Medulla oblongata (tissue), 1 donor: ENCODE data around the gene LRRC55.
"Not testable (repeated sequence)": the region's sequence is repeated elsewhere in the genome, so short reads cannot be mapped to it uniquely, and the experiment has no call there.

ENCODE experiments used
- DNase-seq: peaks from one replicate; pipeline ENCODE4 v3.0.0-alpha.2; 2015; ENCODE audit errors: extremely low spot score

Gene LRRC55

DNA sequence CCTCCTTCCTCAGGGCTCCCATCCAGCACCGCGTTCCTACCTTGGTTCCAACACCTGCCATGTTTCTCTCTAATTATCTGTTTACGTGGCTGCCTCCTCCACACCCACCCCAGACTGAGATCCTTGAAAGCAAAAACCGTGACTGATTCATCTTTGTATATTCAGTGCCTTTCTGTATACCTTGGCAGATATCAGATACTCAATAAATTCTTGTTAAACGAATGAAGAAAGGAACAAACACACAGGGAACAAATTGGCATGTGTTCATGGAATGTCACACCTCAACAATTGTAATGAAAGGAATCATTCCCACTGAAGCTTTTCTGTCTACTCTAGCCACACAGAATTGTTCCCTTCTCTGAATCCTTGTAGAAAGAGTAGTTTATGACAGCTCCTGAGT is 20.4 kb upstream of the LRRC55 start:
- DNase-seq, result no peak

GRCh38 chr11:57162179-57162898 is 19.4 kb upstream of the LRRC55 start:
- DNase-seq, result no peak

GRCh38 chr11:57163160-57163868 is 18.4 kb upstream of the LRRC55 start:
- no peak for DNase-seq

DNA sequence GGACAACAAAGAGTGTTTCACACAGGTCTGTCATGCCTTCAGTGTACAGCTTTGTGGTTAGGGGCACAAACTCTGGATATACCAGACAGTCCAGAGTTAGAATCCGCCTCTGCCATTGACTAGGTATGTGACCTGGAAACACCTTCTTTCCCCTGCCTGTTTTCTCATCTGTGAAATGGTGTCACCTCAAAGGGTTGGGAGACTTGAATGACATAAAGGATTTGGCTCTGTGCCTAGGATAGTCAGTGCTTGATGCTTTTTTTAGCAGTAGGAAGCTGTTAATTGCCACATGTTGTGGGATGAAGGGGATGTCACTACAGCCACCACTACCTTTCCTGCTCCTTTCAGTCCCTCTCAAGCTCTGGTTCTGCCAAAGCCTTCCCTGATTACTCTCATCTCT is 17.4 kb upstream of the LRRC55 start:
- no peak for DNase-seq

DNA sequence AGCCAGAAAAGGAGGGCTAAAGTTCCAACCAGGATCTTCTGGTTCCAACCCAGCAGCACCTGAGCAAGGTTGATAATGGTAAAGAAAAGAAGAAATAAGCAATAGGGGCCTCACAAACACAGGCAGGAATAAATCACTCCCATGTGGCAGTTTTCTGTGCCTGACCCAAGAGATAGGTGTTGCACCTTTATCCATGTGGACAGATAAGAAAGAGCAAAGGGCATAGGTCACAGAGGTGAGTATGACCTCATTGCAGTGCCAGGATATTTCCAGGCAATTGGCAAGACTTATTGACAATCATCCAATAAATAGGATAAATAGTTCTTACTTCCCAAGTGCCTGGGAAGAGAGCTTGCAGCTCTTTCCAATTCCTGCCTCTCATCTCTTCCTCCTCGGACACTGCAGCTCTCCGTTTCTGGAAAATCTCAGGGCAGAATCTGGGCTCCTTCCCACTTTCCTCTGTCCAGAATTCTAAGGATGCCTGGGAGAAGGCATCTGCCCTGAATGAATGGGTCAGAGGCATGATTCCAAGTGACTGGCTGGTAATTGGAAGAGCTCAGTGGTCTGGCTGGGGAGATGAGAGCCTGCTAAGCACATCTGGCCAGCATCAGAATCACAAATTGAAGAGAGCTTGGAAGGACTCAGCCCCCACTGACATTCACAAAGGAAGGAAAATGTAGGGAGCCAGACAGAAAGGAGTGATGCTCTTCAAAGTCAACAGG is 14.5 kb upstream of the LRRC55 start:
- peak; percentile 83 for DNase-seq

DNA sequence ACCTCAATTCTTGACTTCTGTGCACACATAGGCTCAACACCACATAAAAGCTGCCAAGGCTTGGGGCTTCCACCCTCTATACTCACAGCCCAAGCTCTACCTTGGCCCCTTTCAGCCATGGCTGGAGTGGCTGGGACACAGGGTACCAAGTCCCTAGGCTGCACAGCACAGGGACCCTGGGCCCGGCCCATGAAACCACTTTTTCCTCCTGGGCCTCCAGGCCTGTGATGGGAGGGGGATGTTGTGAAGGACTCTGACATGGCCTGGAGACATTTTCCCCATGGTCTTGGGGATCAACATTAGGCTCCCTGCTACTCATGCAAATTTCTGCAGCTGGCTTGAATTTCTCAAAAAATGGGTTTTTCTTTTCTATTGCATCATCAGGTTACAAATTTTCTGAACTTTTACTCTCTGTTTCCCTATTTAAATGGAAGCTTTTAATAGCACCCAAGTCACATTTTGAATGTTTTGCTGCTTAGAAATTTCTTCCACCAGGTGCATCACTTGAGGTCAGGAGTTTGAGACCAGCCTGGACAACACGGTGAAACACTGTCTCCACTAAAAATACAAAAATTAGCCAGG is 11.9 kb upstream of the LRRC55 start:
- not testable (repeated sequence) for DNase-seq

DNA sequence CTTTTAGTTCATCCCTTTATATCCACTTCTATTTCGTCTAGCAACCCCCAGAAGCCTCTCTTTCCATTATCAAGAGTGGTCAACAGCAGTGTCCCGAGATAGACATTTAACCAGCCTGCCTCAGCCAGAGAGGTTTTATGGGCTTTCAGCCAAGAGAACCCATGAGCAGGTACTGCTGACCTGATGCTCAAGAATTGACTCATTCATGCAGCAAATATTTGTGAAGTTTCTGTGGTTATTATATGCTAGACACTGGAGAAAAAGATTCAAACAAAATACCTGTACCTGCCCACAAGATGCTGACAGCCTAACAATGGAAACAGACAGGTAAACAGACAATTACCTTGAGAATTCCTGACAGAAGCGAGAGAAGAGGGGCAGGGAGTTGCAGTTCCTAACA is 9.7 kb upstream of the LRRC55 start:
- DNase-seq, result no peak

GRCh38 chr11:57174656-57175055 is 7.1 kb upstream of the LRRC55 start:
- DNase-seq, result no peak

GRCh38 chr11:57175478-57175877 is 6.3 kb upstream of the LRRC55 start:
- no peak for DNase-seq

DNA sequence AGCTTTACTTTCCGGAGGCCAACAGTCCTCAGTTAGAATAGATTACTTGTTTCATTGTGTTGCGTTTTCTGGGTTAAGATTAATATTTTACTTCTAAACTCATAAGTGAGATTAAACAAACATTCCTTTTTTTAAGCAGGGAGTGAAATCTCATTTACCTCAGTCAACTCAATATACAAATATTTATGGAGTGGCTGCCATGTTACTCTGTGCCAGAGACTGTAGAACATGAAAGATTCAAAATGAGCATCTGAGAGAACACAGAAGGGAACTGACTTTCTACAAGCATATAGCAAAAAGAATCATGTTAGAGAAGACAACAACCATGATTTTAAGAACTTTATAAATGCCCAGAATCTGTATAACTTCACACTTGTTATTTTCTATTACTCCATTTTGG is 3.4 kb upstream of the LRRC55 start:
- no peak for DNase-seq

DNA sequence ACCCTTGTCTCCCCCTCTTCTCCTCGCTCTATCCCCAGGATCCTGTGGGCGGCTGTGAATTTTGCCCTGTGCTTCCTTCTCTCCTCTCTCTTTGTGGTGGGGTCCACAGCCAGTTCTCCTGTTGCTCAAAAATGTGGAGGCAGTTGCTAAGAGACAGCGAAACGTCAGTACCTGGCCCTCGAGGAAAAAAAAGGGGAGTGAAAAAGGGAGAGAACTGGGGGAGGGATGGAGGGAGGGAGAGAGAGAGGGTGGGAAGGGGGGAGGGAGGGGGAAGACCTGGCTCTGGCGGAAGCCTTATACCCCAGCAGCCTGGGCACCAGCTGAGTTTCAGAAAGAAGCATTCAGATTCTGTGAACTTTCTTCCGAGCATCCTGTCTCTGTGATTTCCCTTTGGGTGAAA is 2.1 kb upstream of the LRRC55 start:
- DNase-seq, result no peak

DNA sequence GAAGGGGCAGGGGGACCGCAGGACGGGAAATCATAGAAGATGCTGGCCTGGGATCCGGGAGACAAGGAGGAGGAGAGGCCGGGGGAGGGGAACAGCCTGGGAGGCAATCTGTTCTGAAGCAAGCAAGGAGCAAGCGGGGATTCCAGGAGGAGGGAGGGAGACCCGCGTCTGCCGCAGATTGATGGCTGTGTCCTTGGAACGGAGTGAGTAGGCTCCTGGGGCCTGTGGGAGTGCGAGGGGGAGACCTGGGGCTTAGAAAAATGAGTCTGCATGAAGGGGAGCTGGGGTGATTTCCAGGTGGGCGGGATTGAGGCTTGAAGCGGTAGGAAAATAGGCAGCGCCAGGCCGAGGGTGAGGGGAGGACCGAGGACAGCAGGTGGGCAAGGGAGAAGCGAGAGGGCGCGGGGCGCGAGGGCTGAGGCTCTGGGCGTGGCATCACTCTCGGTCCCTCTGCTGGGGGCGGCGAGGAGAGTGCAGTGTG is 1.6 kb upstream of the LRRC55 start:
- no peak for DNase-seq

DNA sequence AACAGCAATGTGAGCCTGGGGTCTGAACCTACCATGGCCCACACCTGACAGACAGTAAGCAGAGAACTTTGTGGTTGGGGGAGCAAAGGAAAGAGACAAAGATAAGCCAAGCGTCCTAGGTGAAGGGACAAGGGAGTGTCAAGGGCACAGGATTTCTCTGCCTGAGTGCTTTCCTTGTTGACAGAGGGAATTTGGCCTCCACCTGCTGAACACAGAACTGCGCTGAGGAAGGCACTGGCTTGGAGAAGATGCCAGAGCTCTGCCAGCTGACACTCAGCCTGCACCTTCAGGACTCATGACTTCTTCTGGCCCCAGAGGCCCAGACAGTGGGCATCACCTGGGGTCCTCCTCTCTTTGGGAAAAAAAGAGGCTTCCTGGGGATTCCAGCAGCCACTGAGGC is 789 bp upstream of the LRRC55 start:
- no peak for DNase-seq

- DNase-seq, result no peak
These were observed 1.1 kb downstream of the LRRC55 start for GRCh38 chr11:57182896-57183295.

DNA sequence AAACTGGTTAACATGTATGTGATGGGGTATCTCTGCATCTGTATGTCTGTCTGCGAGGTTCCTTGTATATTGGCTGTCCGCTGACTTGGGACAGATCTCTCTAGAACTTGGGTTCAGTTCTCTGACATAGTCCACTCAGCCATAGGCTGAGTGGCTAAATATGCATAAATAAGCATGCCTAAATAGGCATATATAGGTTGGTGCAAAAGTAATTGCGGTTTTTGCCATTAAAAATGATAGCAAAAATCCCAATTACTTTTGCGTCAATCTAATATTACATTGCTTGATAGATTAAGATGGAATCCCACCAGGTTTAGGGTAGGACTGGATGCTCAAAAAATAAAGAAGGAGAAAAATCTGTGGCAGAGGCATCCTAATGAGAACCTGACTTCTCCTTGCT is 8.8 kb downstream of the LRRC55 start:
- DNase-seq, result no peak

GRCh38 chr11:57191311-57192219 is 9.8 kb downstream of the LRRC55 start:
- DNase-seq, result no peak

DNA sequence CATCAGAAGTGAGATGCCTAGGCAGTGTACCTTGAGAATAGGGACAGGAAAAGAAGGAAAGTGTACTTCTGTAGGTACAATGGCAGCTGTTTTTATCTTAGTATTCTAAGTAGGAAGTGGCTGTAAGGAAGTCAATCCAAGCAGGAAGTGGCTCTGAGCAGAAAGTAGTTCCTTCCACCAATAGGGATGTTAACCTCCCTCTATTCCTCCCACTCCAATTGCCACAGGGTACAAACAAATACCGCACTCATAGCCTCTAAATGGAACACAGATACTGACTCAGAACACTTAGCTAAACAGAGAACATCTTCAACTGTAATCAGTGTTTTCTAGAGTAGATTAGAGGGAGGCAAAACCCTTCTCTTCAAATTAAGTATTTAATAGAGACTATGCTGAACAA is 10.6 kb downstream of the LRRC55 start:
- DNase-seq, result no peak

DNA sequence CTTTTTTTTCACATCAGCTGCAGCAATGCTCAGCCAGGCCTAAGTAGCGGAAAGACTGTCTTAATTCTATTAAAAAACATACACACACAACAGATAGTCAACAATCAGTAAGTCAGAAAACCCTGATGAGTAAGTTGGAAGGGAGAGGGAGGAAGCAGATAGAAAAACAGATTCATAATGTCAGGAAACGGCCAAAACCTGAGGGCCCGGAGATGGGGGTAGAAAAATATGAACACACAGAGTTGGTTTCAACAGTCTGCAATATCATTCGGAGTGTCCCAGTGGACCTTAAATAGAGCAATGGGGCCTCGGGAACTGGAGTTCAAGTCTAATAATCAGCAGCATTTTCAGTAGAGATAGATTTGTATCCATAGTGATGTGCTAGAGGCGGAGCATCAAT is 14.8 kb downstream of the LRRC55 start:
- DNase-seq, result no peak

DNA sequence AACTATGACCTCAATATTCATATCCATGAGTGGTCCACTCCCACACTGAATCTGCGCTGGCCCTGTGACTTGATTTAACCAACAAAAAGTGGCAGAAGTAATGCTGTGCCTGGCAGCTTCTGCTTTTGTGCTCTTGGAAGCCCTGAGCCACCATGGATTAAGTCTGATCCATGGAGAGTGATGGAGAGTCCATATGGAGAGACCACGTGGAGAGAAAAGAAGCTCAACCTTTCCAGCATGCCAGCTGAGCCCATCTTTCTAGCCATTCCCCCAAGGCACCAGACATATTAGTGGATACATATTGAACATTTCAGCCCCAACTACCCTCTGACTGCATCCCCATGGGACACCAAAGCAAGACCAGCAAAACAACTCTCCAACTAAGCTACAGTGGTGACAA is 16.0 kb downstream of the LRRC55 start:
- no peak for DNase-seq

GRCh38 chr11:57199330-57199729 is 17.6 kb downstream of the LRRC55 start:
- DNase-seq, result no peak

- DNase-seq, result no peak
These were observed 19.2 kb downstream of the LRRC55 start for GRCh38 chr11:57200917-57201316.
